GM21619 (cell line): ENCODE data around the gene KLK3.
"Not testable (repeated sequence)": the region's sequence is repeated elsewhere in the genome, so short reads cannot be mapped to it uniquely, and the experiment has no call there.

ENCODE experiments used
- ATAC-seq: cut with Tn5 transposase; IDR thresholded peaks from one replicate; pipeline ENCODE4 v1.9.1; 2021; ENCODE audit not compliant: unreplicated experiment

The KLK3 gene

GRCh38 chr19:50859849-50860248, 5.1 kb downstream of the KLK3 start:
- ATAC-seq, result no peak

GRCh38 chr19:50861010-50861409, 6.3 kb downstream of the KLK3 start:
- ATAC-seq, result no peak

GRCh38 chr19:50861496-50862286, 7.0 kb downstream of the KLK3 start:
- no peak for ATAC-seq

GRCh38 chr19:50869479-50869878, 14.8 kb downstream of the KLK3 start:
- ATAC-seq, result no peak

- ATAC-seq, result no peak
Measured at GRCh38 chr19:50870417-50871089, 15.8 kb downstream of the KLK3 start.

- ATAC-seq, result no peak
Measured at GRCh38 chr19:50873056-50873455, 18.3 kb downstream of the KLK3 start, which contains the start of gene KLK2. TSS of gene KLK2 (plus strand) at chr19:50873439. CDS start at chr19:50873474, 35 bp downstream.

GRCh38 chr19:50874211-50874610, 19.5 kb downstream of the KLK3 start:
- no peak for ATAC-seq

- ATAC-seq, result no peak
Measured at GRCh38 chr19:50875795-50876422, 21.2 kb downstream of the KLK3 start.

GRCh38 chr19:50876456-50876855, 21.7 kb downstream of the KLK3 start:
- no peak for ATAC-seq

GRCh38 chr19:50877338-50877737, 22.6 kb downstream of the KLK3 start:
- ATAC-seq, result no peak

GRCh38 chr19:50878851-50879250, 24.1 kb downstream of the KLK3 start:
- no peak for ATAC-seq

- ATAC-seq, result no peak
Measured at GRCh38 chr19:50880241-50880640, 25.5 kb downstream of the KLK3 start.

- ATAC-seq, result no peak
Measured at GRCh38 chr19:50882188-50882587, 27.5 kb downstream of the KLK3 start.

GRCh38 chr19:50889638-50890037, 34.9 kb downstream of the KLK3 start:
- no peak for ATAC-seq

GRCh38 chr19:50890422-50891252, 35.9 kb downstream of the KLK3 start:
- ATAC-seq, result no peak

- ATAC-seq, result no peak
Measured at GRCh38 chr19:50891253-50891625, 36.5 kb downstream of the KLK3 start.

- no peak for ATAC-seq
Measured at GRCh38 chr19:50893047-50893736, 38.5 kb downstream of the KLK3 start.

GRCh38 chr19:50894478-50895356, 40.0 kb downstream of the KLK3 start:
- no peak for ATAC-seq

GRCh38 chr19:50896089-50896590, 41.4 kb downstream of the KLK3 start:
- ATAC-seq, result not testable (repeated sequence)
